Stimulated activated CD4-positive, alpha-beta T cell treated with anti-CD3 and anti-CD28 coated beads, Interleukin-2, amount 100 ng/mL, for 48 hours (primary cell): ENCODE data around the gene ST3GAL6.

Experiments used
- DNase-seq, 2 donors: peaks; one replicate each; pipeline ENCODE4 v3.0.0-alpha.2; 2020

The ST3GAL6 gene

GRCh38 chr3:98778383-98778782 is 15.2 kb downstream of the ST3GAL6 start:
- no peak for DNase-seq

- DNase-seq: no peak
Measured at GRCh38 chr3:98778852-98779413, 15.8 kb downstream of the ST3GAL6 start.

GRCh38 chr3:98779541-98780335 is 16.6 kb downstream of the ST3GAL6 start:
- DNase-seq: no peak

- no peak for DNase-seq
Measured at GRCh38 chr3:98780343-98780742, 17.2 kb downstream of the ST3GAL6 start.

- DNase-seq: no peak
Measured at GRCh38 chr3:98782824-98783500, 19.8 kb downstream of the ST3GAL6 start.

GRCh38 chr3:98784042-98784441 is 20.9 kb downstream of the ST3GAL6 start:
- DNase-seq: no peak

- no peak for DNase-seq
Measured at GRCh38 chr3:98784666-98785600, 21.8 kb downstream of the ST3GAL6 start.

GRCh38 chr3:98786364-98787006 is 23.3 kb downstream of the ST3GAL6 start:
- DNase-seq: no peak

GRCh38 chr3:98787181-98787580 is 24.0 kb downstream of the ST3GAL6 start:
- no peak for DNase-seq

- no peak for DNase-seq
Measured at GRCh38 chr3:98788651-98789050, 25.5 kb downstream of the ST3GAL6 start.

- DNase-seq: no peak
Measured at GRCh38 chr3:98791341-98792325, 28.5 kb downstream of the ST3GAL6 start.

GRCh38 chr3:98793971-98794370 is 30.8 kb downstream of the ST3GAL6 start:
- no peak for DNase-seq

GRCh38 chr3:98796334-98796733 is 33.2 kb downstream of the ST3GAL6 start:
- DNase-seq: no peak

GRCh38 chr3:98797905-98798304 is 34.8 kb downstream of the ST3GAL6 start:
- DNase-seq: no peak

GRCh38 chr3:98798820-98799219 is 35.7 kb downstream of the ST3GAL6 start:
- no peak for DNase-seq

- DNase-seq: no peak
Measured at GRCh38 chr3:98799479-98799878, 36.3 kb downstream of the ST3GAL6 start.

GRCh38 chr3:98800401-98800800 is 37.3 kb downstream of the ST3GAL6 start:
- no peak for DNase-seq

GRCh38 chr3:98801043-98801747 is 38.1 kb downstream of the ST3GAL6 start:
- no peak for DNase-seq

- no peak for DNase-seq
Measured at GRCh38 chr3:98805571-98805970, 42.4 kb downstream of the ST3GAL6 start.

GRCh38 chr3:98806521-98806920 is 43.4 kb downstream of the ST3GAL6 start:
- no peak for DNase-seq

GRCh38 chr3:98807011-98807410 is 43.9 kb downstream of the ST3GAL6 start:
- no peak for DNase-seq
